Prostate gland (tissue), 2 donors: Measurements from ENCODE around the gene XG.

ENCODE experiments used
- POLR2A ChIP-seq: fragments of 450-650 bp; IDR thresholded peaks from one replicate; pipeline ENCODE4 v1.6.1; 2016; ENCODE audit warnings: antibody characterized with exemption, mild to moderate bottlenecking
- POLR2AphosphoS5 ChIP-seq: sonication (generic); formaldehyde crosslinking; IDR thresholded peaks from one replicate; pipeline ENCODE4 v1.6.1; 2017; ENCODE audit warnings: antibody characterized with exemption
- TF ChIP-seq, protein P1 (sequence below), 4 experiments: fragments of 200-600 bp in 2 of 4; fragments of 450-650 bp in 2 of 4; sonication (generic) in 2 of 4; IDR thresholded peaks; 1 replicate in 3 of 4; 2 replicates in 1 of 4; pipeline ENCODE4 v1.5.1; 2016 to 2019; ENCODE audit warnings: antibody characterized with exemption in 4 of 4, mild to moderate bottlenecking in 2 of 4, moderate library complexity in 2 of 4

- TF ChIP-seq, protein P1, sequence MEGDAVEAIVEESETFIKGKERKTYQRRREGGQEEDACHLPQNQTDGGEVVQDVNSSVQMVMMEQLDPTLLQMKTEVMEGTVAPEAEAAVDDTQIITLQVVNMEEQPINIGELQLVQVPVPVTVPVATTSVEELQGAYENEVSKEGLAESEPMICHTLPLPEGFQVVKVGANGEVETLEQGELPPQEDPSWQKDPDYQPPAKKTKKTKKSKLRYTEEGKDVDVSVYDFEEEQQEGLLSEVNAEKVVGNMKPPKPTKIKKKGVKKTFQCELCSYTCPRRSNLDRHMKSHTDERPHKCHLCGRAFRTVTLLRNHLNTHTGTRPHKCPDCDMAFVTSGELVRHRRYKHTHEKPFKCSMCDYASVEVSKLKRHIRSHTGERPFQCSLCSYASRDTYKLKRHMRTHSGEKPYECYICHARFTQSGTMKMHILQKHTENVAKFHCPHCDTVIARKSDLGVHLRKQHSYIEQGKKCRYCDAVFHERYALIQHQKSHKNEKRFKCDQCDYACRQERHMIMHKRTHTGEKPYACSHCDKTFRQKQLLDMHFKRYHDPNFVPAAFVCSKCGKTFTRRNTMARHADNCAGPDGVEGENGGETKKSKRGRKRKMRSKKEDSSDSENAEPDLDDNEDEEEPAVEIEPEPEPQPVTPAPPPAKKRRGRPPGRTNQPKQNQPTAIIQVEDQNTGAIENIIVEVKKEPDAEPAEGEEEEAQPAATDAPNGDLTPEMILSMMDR (IDR thresholded peaks at IDR 0.05) = no peak
- TF ChIP-seq POLR2A = no peak
- TF ChIP-seq POLR2AphosphoS5 = no peak
Observed at GRCh38 chrX:2709556-2709955, 42.3 kb upstream of the XG start.
